ENCODE results near the gene FAM120AOS.

Gene FAM120AOS

GRCh38 chr9:93422977-93423616, 30.3 kb downstream of the FAM120AOS start:
- TF ChIP-seq CTCF (IDR thresholded peaks at IDR 0.05) = no peak

GRCh38 chr9:93419023-93419422, 34.4 kb downstream of the FAM120AOS start:
- no peak for TF ChIP-seq CTCF (IDR thresholded peaks at IDR 0.05)

GRCh38 chr9:93417538-93417937, 35.8 kb downstream of the FAM120AOS start:
- no peak for TF ChIP-seq CTCF (IDR thresholded peaks at IDR 0.05)

GRCh38 chr9:93416530-93417235, 36.7 kb downstream of the FAM120AOS start:
- no peak for TF ChIP-seq CTCF (IDR thresholded peaks at IDR 0.05)

DNA sequence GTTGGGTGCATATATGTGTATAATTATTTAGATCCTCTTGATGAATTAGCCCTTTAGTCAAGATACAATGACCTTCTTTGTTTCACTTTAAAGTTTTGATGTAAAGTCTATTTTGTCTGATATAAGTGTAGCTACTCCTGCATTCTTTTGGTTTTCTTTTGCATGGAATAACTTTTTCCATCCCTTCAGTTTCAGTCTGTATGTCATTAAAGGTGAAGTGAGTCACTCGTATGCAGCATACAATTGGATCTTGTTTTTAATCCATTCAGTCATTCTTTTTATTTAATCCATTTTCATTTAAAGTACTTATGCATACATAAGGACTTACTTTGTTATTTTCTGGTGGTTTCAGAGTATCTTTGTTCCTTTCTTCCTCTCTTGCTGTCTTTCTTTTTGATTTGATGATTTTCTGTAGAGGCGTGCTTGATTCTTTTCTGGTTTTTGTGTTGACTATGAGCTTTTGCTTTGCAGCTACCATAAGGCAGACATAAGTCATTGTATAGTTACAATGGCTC, 38.1 kb downstream of the FAM120AOS start:
- TF ChIP-seq CTCF (IDR thresholded peaks at IDR 0.05) = no peak

DNA sequence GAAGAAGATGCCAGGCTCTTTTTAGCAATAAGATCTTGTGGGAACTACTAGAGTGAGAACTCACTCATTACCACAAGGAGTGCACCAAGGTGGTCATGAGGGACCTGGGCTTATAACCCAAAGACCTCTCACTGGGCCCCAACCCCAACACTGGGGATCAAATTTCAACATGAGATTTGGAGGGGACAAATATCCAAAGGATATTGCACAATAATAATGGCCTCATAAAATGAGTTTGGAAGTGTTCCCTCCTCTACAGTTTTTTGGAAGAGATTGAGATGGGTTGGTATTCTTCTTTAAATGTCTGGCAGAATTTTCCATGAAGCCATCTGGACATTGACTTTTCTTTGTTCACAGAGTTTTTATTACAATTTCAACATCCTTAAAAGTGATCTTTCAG, 39.9 kb downstream of the FAM120AOS start:
- no peak for TF ChIP-seq CTCF (IDR thresholded peaks at IDR 0.05)

DNA sequence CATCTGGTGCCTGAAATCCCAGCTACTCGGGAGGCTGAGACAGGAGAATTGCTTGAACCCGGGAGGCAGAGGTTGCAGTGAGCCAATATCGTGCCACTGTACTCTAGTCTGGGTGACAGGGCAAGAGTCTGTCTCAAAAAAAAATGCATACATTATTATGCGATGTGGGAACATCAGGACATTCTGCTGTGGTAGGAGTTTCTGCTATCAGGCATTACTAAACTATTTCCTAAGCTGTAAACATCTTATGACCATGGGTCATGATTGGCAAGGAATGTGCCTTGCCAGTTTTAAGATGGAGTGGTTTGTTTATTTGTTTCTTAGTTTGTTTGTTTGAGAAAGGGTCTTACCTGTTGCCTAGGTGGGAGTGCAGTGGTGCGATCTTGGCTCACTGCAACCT, 47.0 kb downstream of the FAM120AOS start:
- no peak for TF ChIP-seq CTCF (IDR thresholded peaks at IDR 0.05)
